ENCODE data around the gene ZBTB45.
"Not testable (repeated sequence)": the region's sequence is repeated elsewhere in the genome, so short reads cannot be mapped to it uniquely, and the experiment has no call there.

The ZBTB45 gene

GRCh38 chr19:58474997-58475713 lies 44.5 kb downstream of the ZBTB45 start:
- FAIRE-seq, result no peak

- FAIRE-seq, result no peak
Observed at GRCh38 chr19:58474291-58474996, 45.2 kb downstream of the ZBTB45 start.

GRCh38 chr19:58473775-58474174 lies 45.8 kb downstream of the ZBTB45 start:
- no peak for FAIRE-seq

- FAIRE-seq, result no peak
Observed at GRCh38 chr19:58471736-58472135, 47.9 kb downstream of the ZBTB45 start.

GRCh38 chr19:58470837-58471543 lies 48.6 kb downstream of the ZBTB45 start:
- not testable (repeated sequence) for FAIRE-seq

GRCh38 chr19:58469241-58470013 lies 50.2 kb downstream of the ZBTB45 start:
- no peak for FAIRE-seq

GRCh38 chr19:58468216-58468839 lies 51.3 kb downstream of the ZBTB45 start:
- FAIRE-seq, result no peak

- no peak for FAIRE-seq
Observed at GRCh38 chr19:58466760-58467589, 52.6 kb downstream of the ZBTB45 start, which contains the start of gene ZNF324. ZNF324 (plus strand) TSS chr19:58467080; CDS start chr19:58469186, 2,106 bp downstream.

GRCh38 chr19:58466089-58466759 lies 53.4 kb downstream of the ZBTB45 start:
- FAIRE-seq, result no peak
